GM10248 (cell line): ENCODE results near the gene MGAT4A.

ENCODE experiments used
- CTCF ChIA-PET: fragments of 300-600 bp; sonication (Branson Sonifier 250); formaldehyde crosslinking; extraction: SDS; loops from one replicate; lab custom pipeline; 2021; ENCODE audit warnings: antibody characterized with exemption; lab: Yijun Ruan, JAX
- POLR2A ChIA-PET: fragments of 350-650 bp; sonication (Branson Sonifier 250); formaldehyde crosslinking; extraction: SDS; loops from one replicate; lab custom pipeline; 2020; ENCODE audit warnings: antibody characterized with exemption; lab: Yijun Ruan, JAX
- DNase-seq: peaks from one replicate; pipeline ENCODE4 v3.0.0; 2012; ENCODE audit errors: extremely low spot score
- CTCF ChIP-seq: IDR thresholded peaks from 2 replicates; pipeline ENCODE4 v1.5.1; 2012; ENCODE audit warnings: mild to moderate bottlenecking, low read depth; ENCODE audit errors: extremely low read depth, missing control alignments, control extremely low read depth

Gene MGAT4A

GRCh38 chr2:98727369-98728087 lies 3.4 kb downstream of the MGAT4A start:
- ChIA-PET CTCF (no interaction called here), POLR2A (no interaction called here)
- TF ChIP-seq CTCF, result no peak
- no peak for DNase-seq

- no peak for TF ChIP-seq CTCF
- POLR2A ChIA-PET, result no interaction called here
- DNase-seq, result no peak
- CTCF ChIA-PET, result no interaction called here
Observed at GRCh38 chr2:98726735-98727368, 4.1 kb downstream of the MGAT4A start.

GRCh38 chr2:98726205-98726604 lies 4.7 kb downstream of the MGAT4A start:
- no peak for TF ChIP-seq CTCF
- no peak for DNase-seq
- ChIA-PET POLR2A (no interaction called here), CTCF (interaction anchor here (1.3 kb wide), 1 partner anchor 28 kb away, joined by 3 read pairs; no protein-coding TSS in a partner anchor)

GRCh38 chr2:98720286-98720685 lies 10.6 kb downstream of the MGAT4A start:
- CTCF ChIA-PET, result interaction anchor here (0.8 to 1.9 kb wide), 3 partner anchors 10 to 13 kb away, joined by 3 to 8 read pairs (median 6); partner anchors contain the start of gene MGAT4A

GRCh38 chr2:98717621-98718020 lies 13.3 kb downstream of the MGAT4A start:
- no peak for TF ChIP-seq CTCF
- DNase-seq, result no peak
- ChIA-PET CTCF (interaction anchor here (0.9 to 2.0 kb wide), 3 partner anchors 10 to 68 kb away, joined by 3 to 5 read pairs (median 4); partner anchors contain the start of gene MGAT4A), POLR2A (no interaction called here)

More at GRCh38 chr2:98720286-98720685, 10.6 kb downstream of the MGAT4A start:
- TF ChIP-seq CTCF, result no peak
- POLR2A ChIA-PET, result interaction anchor here (0.7 kb wide), 1 partner anchor 11 kb away, joined by 3 read pairs; the partner anchor contains the start of gene MGAT4A
- no peak for DNase-seq

- no peak for TF ChIP-seq CTCF
- CTCF ChIA-PET, result interaction anchor here (1.4 to 2.0 kb wide), 2 partner anchors 10 to 14 kb away, joined by 4 to 5 read pairs; partner anchors contain the start of gene MGAT4A
- no peak for DNase-seq
- POLR2A ChIA-PET, result no interaction called here
Observed at GRCh38 chr2:98716786-98717185, 14.1 kb downstream of the MGAT4A start.
